ENCODE measurements around the gene COBL.

Gene COBL

GRCh38 chr7:51151455-51151854, 165.2 kb downstream of the COBL start:
- no peak for DNase-seq

DNA sequence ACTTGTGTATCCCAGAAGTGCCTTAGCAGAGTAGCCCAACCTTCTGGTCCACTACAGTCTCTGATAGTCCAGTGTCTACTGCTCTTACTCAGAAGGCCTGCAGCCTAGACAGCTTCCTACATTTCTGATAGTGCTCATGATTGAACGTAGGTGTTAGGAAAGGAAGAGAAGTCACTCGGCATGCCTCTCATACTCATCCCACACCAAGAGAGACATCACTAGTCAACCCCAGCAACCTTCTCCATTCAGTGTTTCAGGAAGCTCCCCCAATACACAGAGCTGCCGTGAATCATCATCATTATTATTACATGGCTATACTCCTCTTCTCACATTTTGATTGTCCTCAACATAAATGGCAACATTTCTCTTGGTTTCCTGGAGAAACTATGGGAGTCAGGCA, 166.4 kb downstream of the COBL start:
- DNase-seq = peak in 1 of 56 donors; percentile 12

DNA sequence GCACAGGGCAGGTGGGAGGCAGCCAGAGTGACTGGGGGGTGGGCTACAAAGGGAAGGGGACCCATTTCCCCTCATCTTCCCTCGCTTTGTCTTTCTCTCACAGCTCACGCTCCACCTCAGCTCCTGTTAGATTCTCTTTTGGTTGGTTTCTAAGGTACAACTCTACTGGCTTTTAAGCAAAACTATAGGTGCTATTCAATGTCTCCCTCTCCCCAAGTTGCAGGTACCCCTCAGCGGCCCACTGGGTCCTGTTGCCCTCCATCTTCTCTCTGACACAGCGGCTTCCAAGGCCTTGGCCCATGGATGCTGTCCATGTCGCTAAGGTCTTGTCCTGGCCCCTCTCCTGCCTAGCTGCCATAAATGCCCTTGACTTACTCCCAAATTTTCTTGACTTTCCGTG, 168.4 kb downstream of the COBL start:
- DNase-seq = no peak

- DNase-seq = no peak
Observed at GRCh38 chr7:51146816-51147586, 169.6 kb downstream of the COBL start.

DNA sequence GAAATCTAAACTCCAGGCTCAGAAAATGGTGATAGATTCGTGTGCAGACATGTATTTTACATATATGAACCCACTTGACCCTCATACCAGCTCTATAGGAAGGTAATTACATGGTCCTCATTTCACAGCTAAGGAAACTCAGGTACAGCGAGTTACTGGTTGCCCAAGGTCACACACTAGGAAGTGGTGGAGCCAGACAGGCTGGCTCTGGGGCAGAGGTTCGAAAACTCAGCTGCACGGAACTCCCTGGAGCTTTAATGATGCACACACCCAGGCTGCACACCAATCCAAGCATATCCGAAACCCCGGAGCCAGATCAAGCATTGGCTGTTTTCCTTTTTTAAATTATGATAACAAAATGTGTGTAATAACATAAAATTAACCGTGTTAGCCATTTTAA, 172.4 kb downstream of the COBL start:
- no peak for DNase-seq

DNA sequence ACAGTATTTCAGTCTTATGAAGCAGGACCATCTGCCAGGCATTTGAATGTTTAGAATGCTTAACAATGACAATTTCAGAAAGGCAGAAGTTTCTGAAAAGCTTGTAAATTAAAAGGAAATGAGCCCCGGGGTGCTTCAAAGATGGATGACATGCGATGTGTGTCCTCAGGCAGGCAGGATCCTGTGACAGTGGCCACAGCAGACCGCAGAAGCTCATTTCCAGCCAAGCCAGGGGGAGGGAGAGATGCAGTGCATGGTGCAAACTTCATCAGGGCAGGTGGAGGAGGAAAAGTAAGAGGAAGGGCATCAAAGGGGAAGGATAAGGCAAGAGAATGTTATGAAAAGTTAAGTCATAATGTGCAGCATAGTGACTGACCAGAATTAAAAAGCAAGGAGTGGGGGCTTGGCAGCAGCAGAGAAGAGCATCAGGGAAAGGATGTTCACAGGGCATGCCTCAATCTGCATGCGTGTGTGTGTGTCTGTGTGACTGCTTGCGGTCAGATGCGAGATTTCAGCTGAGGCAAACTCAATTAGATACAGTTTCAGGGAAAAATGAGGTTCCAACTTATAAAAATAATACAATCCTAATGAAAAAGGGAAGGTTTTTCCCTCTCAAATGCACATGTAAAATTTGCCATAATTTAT, 173.7 kb downstream of the COBL start:
- DNase-seq = peak in 1 of 56 donors; percentile 24

GRCh38 chr7:51141451-51142003, 175.1 kb downstream of the COBL start:
- peak in 9 of 56 donors; percentile 15 to 60 (median 33) for DNase-seq

DNA sequence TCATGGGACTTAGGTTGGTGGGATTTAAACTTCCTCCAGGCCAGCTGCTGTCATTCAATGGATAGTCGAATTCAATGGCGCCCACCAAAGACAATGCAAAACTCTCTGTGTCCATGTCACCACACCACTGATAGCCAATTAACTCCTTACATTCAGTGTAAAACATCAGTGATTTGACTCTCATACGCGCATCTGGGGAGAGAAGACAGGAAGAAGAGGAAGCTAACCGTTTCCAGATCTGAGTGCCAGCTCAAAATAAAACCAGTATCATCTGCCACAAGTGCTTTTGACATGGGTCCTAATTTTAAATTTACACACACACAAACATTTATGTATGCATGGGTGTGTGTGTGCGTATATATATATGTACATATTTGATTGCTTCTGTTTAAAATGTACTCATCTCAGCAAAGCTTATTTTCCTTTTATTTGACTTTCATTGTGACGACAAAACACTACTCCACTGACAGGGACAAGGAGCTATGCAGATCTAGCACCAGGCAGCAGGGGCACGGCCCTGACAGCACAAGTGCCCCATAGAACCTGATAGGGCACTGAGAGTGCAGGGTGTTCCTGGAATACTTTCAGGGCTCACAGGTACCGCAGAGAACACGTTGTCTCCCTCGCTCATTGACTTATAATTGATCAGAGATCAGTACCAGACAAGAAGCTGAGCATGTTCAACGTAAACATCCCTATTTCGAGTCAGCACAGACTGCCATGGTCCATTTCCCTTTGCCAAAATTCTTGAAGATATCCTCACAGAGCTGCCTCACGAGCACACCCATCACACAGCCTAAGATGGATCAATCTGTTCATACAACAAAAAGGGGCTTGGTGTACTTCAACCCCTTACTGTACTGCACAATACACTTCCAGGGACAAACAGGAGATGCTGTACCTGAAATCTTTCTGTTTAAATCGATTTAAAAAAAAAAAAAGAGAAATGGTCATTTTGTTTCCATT, 176.1 kb downstream of the COBL start:
- no peak for DNase-seq

- no peak for DNase-seq
Observed at GRCh38 chr7:51139796-51140195, 176.8 kb downstream of the COBL start.

- no peak for DNase-seq
Observed at GRCh38 chr7:51138123-51139085, 178.2 kb downstream of the COBL start.

GRCh38 chr7:51135576-51135975, 181.0 kb downstream of the COBL start:
- DNase-seq = no peak

DNA sequence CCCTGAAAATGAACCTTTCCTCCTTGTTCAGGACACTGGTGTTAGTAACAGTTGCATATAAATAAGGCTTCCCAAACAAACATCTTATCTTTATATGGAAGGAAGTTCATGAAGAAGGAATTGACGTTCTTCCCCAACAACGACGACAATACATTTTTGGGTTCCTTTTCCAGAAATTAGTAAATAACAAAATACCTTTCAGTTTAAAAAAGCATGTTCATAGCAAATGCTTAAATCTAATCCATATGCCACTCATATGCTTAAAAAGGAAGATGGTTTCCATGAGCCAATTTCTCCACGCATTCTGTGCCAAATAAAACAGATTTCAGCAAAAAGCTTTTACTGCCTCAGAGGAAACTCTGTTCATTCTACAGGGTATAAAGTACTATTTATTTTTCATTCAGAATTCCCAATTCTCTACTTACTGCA, 182.6 kb downstream of the COBL start:
- DNase-seq = no peak

DNA sequence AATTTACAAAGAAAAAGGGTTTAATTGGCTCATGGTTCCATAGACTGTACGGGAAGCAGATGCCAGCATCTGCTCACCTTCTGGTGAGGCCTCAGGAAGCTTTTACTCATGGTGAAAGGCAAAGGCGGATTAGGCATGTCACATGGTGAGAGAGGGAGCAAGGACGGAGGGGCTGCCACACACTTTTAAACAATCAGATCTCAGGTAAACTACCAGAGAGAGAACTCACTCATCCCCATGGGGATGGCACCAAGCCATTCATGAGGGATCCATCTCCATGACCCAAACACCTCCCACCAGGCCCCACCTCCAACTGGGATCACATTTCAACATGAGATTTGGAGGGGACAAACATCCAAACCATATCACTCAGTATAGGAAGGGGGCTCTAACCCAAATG, 183.9 kb downstream of the COBL start:
- no peak for DNase-seq

DNA sequence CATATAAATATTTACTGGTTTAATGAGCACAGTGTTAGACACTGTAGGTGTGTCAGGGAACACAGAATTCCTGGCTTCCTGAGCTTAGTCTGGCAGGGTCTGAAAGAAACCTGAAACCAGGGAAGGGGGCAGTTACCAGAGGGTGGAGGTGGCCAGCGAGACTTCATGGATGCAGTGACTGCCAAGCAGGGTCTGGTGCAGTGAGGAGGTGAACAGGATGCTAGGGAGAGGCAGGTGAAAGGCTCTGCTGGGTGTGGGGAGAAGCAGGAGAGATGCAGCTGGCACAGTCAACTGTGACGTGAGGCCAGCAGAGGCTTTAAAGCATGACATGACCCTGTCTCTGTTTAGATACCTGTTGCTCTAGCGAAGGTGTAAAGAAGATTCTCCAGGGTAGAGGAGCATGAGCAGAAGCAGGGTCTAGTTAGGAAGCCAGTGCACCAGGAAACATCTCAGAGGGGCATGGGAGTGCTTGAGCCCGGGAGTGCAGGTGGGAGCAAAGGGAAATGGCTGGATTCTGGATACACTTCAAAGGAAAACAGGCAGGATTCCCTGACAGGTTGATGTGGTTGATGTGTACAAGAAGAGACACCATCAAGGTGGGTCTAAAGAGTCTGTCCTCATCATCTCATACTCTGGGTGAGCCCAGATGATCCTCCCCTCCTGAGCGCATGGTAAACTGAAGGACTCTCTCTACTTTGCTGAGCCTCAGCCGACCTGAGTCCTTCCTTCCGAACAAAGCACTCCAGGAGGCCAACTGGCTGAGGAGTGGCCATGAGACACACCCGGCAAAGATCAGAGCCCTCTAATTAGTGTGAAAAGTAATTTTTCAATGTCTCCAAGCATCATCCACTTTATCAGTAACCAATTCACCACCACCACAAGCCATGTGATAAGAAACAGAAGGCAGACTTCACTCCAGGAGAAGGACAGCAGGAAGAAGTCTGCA, 186.8 kb downstream of the COBL start:
- no peak for DNase-seq

- DNase-seq = no peak
Observed at GRCh38 chr7:51128545-51129435, 187.8 kb downstream of the COBL start.

DNA sequence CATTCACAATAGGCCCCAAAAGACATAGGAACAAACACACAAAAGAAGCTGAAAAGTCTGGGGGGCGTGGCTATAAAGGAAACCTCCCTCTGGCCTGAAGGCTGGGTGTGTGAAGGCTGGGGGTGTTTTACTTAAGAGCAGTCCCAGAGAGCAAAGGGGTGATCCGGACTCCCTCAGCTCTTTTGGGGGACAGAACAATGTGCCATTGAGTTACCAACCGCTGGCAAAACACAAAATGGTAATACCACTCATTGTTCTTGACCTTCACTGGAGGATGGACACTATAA, 189.0 kb downstream of the COBL start:
- DNase-seq = no peak

GRCh38 chr7:51126813-51127617, 189.6 kb downstream of the COBL start:
- DNase-seq = no peak

Measured in nucleus accumbens (tissue), 56 donors.